ENCODE data around the gene TRAF3IP3. TPM values are rescaled to one million over a fixed set of nuclear protein-coding genes. Genes with fewer than 3 reads are reported as not detected.

TRAF3IP3 gene
- total and polyA plus RNA-seq, 12 donors = 0.45 to 8.0 (median 0.77) TPM

DNA sequence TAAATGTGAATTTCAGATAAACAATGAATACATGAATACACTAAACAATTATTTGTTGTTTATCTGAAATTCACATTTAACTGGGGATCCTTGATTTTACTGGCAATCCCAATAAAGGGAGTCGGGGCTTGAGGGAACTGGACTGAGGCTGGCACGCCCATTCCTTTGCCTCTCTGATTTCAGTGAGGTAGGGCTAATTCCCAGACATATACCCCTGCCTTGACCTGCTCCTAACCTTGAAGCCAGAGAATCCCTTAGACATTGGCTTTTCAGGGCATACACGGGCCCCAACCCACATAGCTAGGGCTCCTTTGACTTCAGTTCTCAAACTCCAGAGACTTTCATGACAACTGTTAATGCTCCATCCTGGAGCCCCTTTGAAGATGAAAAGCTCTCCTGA lies 61.1 kb downstream of the TRAF3IP3 start:
- Histone ChIP-seq H3K4me3 (no peak overlapping the region), H3K9me3 (no peaks in the 10 kb centered on the region), H3K4me1 (no peaks in the 10 kb centered on the region), H3K36me3 (no peaks in the 10 kb centered on the region), H3K27me3 (peaks cover 0 to 22% (median 0%) of the 10 kb centered on the region in 7 donors), H3K27ac (no peak overlapping the region)
- intact Hi-C loops (cut with DNase I) = loop anchor here in 1 of 10 donors (1.0 kb wide), 1 partner anchor 22 kb away; no protein-coding TSS in a partner anchor
- ATAC-seq (no peak), DNase-seq (no peak)
- TF ChIP-seq, protein P1, sequence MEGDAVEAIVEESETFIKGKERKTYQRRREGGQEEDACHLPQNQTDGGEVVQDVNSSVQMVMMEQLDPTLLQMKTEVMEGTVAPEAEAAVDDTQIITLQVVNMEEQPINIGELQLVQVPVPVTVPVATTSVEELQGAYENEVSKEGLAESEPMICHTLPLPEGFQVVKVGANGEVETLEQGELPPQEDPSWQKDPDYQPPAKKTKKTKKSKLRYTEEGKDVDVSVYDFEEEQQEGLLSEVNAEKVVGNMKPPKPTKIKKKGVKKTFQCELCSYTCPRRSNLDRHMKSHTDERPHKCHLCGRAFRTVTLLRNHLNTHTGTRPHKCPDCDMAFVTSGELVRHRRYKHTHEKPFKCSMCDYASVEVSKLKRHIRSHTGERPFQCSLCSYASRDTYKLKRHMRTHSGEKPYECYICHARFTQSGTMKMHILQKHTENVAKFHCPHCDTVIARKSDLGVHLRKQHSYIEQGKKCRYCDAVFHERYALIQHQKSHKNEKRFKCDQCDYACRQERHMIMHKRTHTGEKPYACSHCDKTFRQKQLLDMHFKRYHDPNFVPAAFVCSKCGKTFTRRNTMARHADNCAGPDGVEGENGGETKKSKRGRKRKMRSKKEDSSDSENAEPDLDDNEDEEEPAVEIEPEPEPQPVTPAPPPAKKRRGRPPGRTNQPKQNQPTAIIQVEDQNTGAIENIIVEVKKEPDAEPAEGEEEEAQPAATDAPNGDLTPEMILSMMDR (IDR thresholded peaks at IDR 0.05) = no peak
- WGBS, 2 donors = 64 to 69% methylated on average over 3 of the region's 3 CpGs

GRCh38 chr1:209817691-209818090 lies 61.8 kb downstream of the TRAF3IP3 start:
- Histone ChIP-seq H3K27me3 (peaks cover 0 to 22% (median 0%) of the 10 kb centered on the region in 7 donors), H3K9me3 (no peaks in the 10 kb centered on the region), H3K27ac (no peak overlapping the region), H3K4me1 (peaks cover 0 to 4% (median 0%) of the 10 kb centered on the region in 9 donors), H3K4me3 (no peak overlapping the region), H3K36me3 (no peaks in the 10 kb centered on the region)
- ATAC-seq (peak in 2 of 8 donors; percentile 16 to 57), DNase-seq (no peak)
- TF ChIP-seq, protein P1 (IDR thresholded peaks at IDR 0.05) = no peak
- intact Hi-C loops (cut with DNase I) = no loop called here
- WGBS, 2 donors = 87 to 89% methylated on average over 1 of the region's 1 CpG

GRCh38 chr1:209819058-209819457 lies 63.2 kb downstream of the TRAF3IP3 start:
- DNase-seq (no peak), ATAC-seq (no peak)
- Histone ChIP-seq H3K4me1 (peaks cover 0 to 14% (median 7%) of the 10 kb centered on the region in 9 donors), H3K36me3 (no peaks in the 10 kb centered on the region), H3K9me3 (no peaks in the 10 kb centered on the region), H3K27me3 (peaks cover 0 to 22% (median 0%) of the 10 kb centered on the region in 7 donors), H3K4me3 (no peak overlapping the region), H3K27ac (no peak overlapping the region)
- WGBS, 2 donors = 26 to 37% methylated on average over 1 of the region's 1 CpG
- intact Hi-C loops (cut with DNase I) = no loop called here
- TF ChIP-seq, protein P1 (IDR thresholded peaks at IDR 0.05) = no peak

GRCh38 chr1:209820986-209821385 lies 65.1 kb downstream of the TRAF3IP3 start:
- Histone ChIP-seq H3K9me3 (no peaks in the 10 kb centered on the region), H3K4me1 (peaks cover 0 to 14% (median 7%) of the 10 kb centered on the region in 9 donors), H3K27ac (no peak overlapping the region), H3K4me3 (no peak overlapping the region), H3K36me3 (no peaks in the 10 kb centered on the region), H3K27me3 (peaks cover 0 to 22% (median 0%) of the 10 kb centered on the region in 7 donors)
- intact Hi-C loops (cut with DNase I) = loop anchor here in 2 of 10 donors (5.0 to 10.0 kb wide), 2 partner anchors 74 to 246 kb away; no protein-coding TSS in a partner anchor
- WGBS, 2 donors = 71 to 79% methylated on average over 4 of the region's 4 CpGs
- TF ChIP-seq, protein P1 (IDR thresholded peaks at IDR 0.05) = no peak
- no peak for ATAC-seq
- no peak for DNase-seq

Measured in heart right ventricle (tissue), 16 donors.